HL-60 (cell line): Measurements from ENCODE around the gene TRAF5.

ENCODE experiments used
- DNase-seq, 2 experiments: peaks; one replicate each; pipeline ENCODE4 v3.0.0-alpha.2; 2010 to 2020; ENCODE audit warnings: low read depth in 1 of 2, low spot score in 1 of 2
- H3K27ac ChIP-seq: fragments of 250-450 bp; sonication (Bioruptor Pico); replicated peaks from 2 replicates; pipeline ENCODE4 v1.5.1; 2020; ENCODE audit warnings: mild to moderate bottlenecking, moderate library complexity
- H3K27me3 ChIP-seq: fragments of 250-450 bp; sonication (Bioruptor Pico); 2 replicates; pipeline ENCODE4 v1.5.1; 2021; ENCODE audit warnings: mild to moderate bottlenecking, moderate library complexity; ENCODE audit not compliant: insufficient read depth, poor library complexity, severe bottlenecking
- H3K4me3 ChIP-seq: replicated peaks from 2 replicates; pipeline ENCODE4 v1.5.1; 2011; ENCODE audit warnings: mild to moderate bottlenecking, control low read depth, low read length; ENCODE audit not compliant: insufficient read depth
- CTCF ChIP-seq: IDR thresholded peaks from one replicate; pipeline ENCODE4 v1.5.1; 2011; ENCODE audit warnings: low read length, control low read depth, inconsistent platforms; ENCODE audit not compliant: insufficient read depth
- GABPA ChIP-seq: IDR thresholded peaks from 2 replicates; pipeline ENCODE4 v1.6.1; 2012; ENCODE audit warnings: low read depth
- POLR2AphosphoS5 ChIP-seq: IDR thresholded peaks from 2 replicates; pipeline ENCODE4 v1.6.1; 2012; ENCODE audit warnings: low read depth
- REST ChIP-seq: IDR thresholded peaks from 2 replicates; pipeline ENCODE4 v1.6.1; 2012; ENCODE audit warnings: low read depth; ENCODE audit not compliant: insufficient replicate concordance
- SPI1 ChIP-seq: IDR thresholded peaks from 2 replicates; pipeline ENCODE4 v1.6.1; 2012; ENCODE audit warnings: low read depth, mild to moderate bottlenecking, borderline replicate concordance

The TRAF5 gene

GRCh38 chr1:211287218-211287617 is 39.4 kb upstream of the TRAF5 start:
- no peak for DNase-seq
- TF ChIP-seq SPI1 (peak; percentile 11; the same call in 1 of the 2 replicates), REST (no peak)
- Histone ChIP-seq H3K27me3 (no peaks in the 10 kb centered on the region), H3K27ac (no peak overlapping the region), H3K4me3 (no peak overlapping the region)

- DNase-seq, result no peak
- H3K27me3 ChIP-seq, result no peaks in the 10 kb centered on the region
Measured at GRCh38 chr1:211292411-211292810, 34.2 kb upstream of the TRAF5 start.

GRCh38 chr1:211296396-211296795 is 30.2 kb upstream of the TRAF5 start:
- Histone ChIP-seq H3K27ac (no peak overlapping the region), H3K4me3 (no peak overlapping the region), H3K27me3 (no peaks in the 10 kb centered on the region)
- TF ChIP-seq SPI1, result no peak
- no peak for DNase-seq

More at GRCh38 chr1:211292411-211292810, 34.2 kb upstream of the TRAF5 start:
- TF ChIP-seq POLR2AphosphoS5 (no peak), SPI1 (no peak), GABPA (no peak), REST (no peak), CTCF (no peak)
- Histone ChIP-seq H3K4me3 (no peak overlapping the region), H3K27ac (no peak overlapping the region)

GRCh38 chr1:211305044-211305443 is 21.6 kb upstream of the TRAF5 start:
- Histone ChIP-seq H3K27ac (no peak overlapping the region), H3K27me3 (no peaks in the 10 kb centered on the region)
- DNase-seq, result no peak

More at GRCh38 chr1:211305044-211305443, 21.6 kb upstream of the TRAF5 start:
- H3K4me3 ChIP-seq, result no peak overlapping the region
- TF ChIP-seq GABPA (no peak), SPI1 (no peak), CTCF (no peak), REST (no peak), POLR2AphosphoS5 (no peak)
